Right lobe of liver (tissue), 6 donors: Measurements from ENCODE around the gene FCGBP. TPM values are rescaled to one million over a fixed set of nuclear protein-coding genes. Genes with fewer than 3 reads are reported as not detected.

ENCODE experiments used
- ATAC-seq, 4 donors: fragments of 200-7000 bp; cut with Tn5 transposase; one replicate each; pipeline ENCODE4 v1.9.1; 2020; ENCODE audit warnings: mild to moderate bottlenecking in 4 of 4, moderate library complexity in 4 of 4
- DNase-seq, 3 donors: peaks; one replicate each; pipeline ENCODE4 v3.0.0-alpha.2; 2020
- H3K27ac ChIP-seq, 3 donors: fragments of 200-600 bp; one replicate each; pipeline ENCODE4 v1.8.0; 2022
- H3K27me3 ChIP-seq, 2 donors: fragments of 200-600 bp; one replicate each; pipeline ENCODE4 v1.8.0; 2022
- H3K36me3 ChIP-seq, 4 donors: fragments of 200-600 bp; sonication (generic) in 1 of 4; one replicate each; pipeline versions ENCODE4 v1.5.1 to v1.8.0; 2017 to 2022; ENCODE audit warnings: control low read depth in 1 of 4
- H3K4me1 ChIP-seq, 4 donors: fragments of 200-600 bp; sonication (generic) in 1 of 4; one replicate each; pipeline versions ENCODE4 v1.5.1 to v1.8.0; 2017 to 2022; ENCODE audit warnings: control low read depth in 1 of 4
- H3K4me3 ChIP-seq, 3 donors: fragments of 200-600 bp; one replicate each; pipeline ENCODE4 v1.8.0; 2022
- H3K9me3 ChIP-seq, 4 donors: fragments of 200-600 bp; sonication (generic) in 1 of 4; one replicate each; pipeline versions ENCODE4 v1.5.1 to v1.8.0; 2017 to 2022; ENCODE audit warnings: control low read depth in 1 of 4
- CTCF ChIP-seq, 4 donors: fragments of 200-600 bp in 3 of 4; fragments of 450-650 bp in 1 of 4; IDR thresholded peaks; one replicate each; pipeline versions ENCODE4 v1.5.1 to v1.8.0; 2016 to 2022; ENCODE audit warnings: antibody characterized with exemption in 4 of 4, mild to moderate bottlenecking in 2 of 4
- POLR2A ChIP-seq: fragments of 450-650 bp; IDR thresholded peaks from one replicate; pipeline ENCODE4 v1.6.1; 2017; ENCODE audit warnings: antibody characterized with exemption, mild to moderate bottlenecking
- WGBS: methylation state at CpG from one replicate; pipeline ENCODE4 v1.1.6; 2018; ENCODE audit warnings: low coverage, low lambda C conversion rate; ENCODE audit not compliant: insufficient coverage; ENCODE audit errors: missing lambda C conversion rate; 5-methylcytosine and 5-hydroxymethylcytosine counted together
- intact Hi-C, 2 donors: fragments of 100-400 bp; cut with DNase I; formaldehyde crosslinking; loops; one replicate each; pipeline versions ENCODE4 v1.11.2 to v1.14.1; 2022
- total RNA-seq, 6 experiments: library from RNA; depleted of rRNA in 2 of 6; stranded (reverse); fragments of >200 nt in 2 of 6; fragmentation: NEBNext Ultra II Directional in 3 of 6; extraction: Animal tissue kit (Norgen Biotek cat#: 25700) in 3 of 6; gene quantifications; one replicate each; pipeline versions ENCODE4 v1.1.0 to v1.2.4, GENCODE V29; 2016 to 2023
- donor health status: DM: no; HTN: yes; CAD: no.
- donor health status: DM: no; HTN: no; CAD: no.
- donor health status: DM: no; HTN: no; CAD: no.
- donor health status: DM: no; HTN: yes; CAD: no.
- donor health status: DM: no; HTN: yes; CAD: no.

Gene FCGBP
- total RNA-seq, 6 experiments from 2014 or later = 3.8 to 31.6 (median 3.9) TPM

DNA sequence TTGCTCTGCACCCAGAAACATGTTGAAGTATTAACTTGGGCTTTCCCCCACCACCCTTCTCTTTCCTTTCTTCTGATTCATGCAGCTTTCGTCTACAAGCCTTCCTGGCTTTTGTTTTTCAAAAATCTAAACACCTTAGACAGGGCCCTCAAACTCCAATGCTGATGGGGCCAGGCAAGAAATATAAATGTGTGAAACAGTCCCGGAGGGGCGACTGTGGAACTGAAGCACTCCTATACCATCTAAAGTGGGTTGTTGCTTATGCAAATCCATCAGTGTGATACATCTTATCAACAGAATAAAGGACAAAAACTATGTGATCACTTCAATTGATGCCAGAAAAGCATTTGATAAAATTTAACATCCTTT lies 6.1 kb downstream of the FCGBP start:
- intact Hi-C loops = no loop called here
- TF ChIP-seq POLR2A = no peak
- TF ChIP-seq CTCF (IDR thresholded peaks at IDR 0.05) = no peak
- H3K27ac ChIP-seq = no peak overlapping the region
- no peak overlapping the region for H3K4me3 ChIP-seq
- no peak for ATAC-seq
- no peaks in the 10 kb centered on the region for H3K27me3 ChIP-seq
- 93% methylated on average over 3 of the region's 3 CpGs for WGBS
- no peaks in the 10 kb centered on the region for H3K4me1 ChIP-seq
- no peak for DNase-seq
- no peaks in the 10 kb centered on the region for H3K36me3 ChIP-seq
- no peaks in the 10 kb centered on the region for H3K9me3 ChIP-seq

DNA sequence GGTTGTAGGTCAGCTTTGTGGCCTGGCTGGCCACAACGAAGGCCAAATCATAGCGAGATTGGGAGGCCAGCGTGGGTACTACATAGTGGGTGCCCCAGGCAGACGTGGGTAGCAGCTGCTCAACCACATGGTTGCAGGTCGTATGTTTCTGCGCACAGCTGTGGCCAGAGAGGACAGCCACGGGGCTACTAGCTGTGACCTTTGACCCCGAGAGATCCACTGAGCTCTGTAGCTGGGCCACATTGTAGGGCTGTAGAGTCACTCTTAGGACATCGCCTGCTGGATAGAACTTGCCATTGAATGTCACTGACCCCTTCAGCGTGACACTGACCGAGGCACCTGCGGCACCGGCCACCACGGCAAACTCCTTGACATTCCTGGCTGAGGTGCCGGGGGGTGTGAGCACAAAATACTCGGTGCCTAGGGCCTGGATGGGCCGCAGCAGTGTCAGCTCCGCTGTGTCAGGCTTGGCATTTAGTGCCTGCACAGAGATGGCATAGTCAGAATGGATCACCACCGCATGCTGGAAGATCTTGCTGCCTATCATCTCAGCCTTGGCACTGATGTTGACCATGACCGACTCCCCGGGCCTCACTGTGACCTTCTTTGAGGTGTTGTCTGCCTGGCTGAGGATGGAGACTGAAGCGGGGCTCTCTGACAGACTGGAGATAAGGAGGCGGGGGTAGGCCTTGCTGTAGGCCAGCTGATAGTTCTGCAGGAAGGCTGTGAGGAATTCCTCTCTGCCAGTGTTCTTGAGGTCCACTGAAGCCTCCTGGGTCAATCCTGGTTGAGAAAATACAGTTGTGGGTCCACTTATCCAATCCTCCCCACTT lies 6.7 kb downstream of the FCGBP start:
- intact Hi-C loops = no loop called here
- 53% methylated on average over 3 of the region's 23 CpGs for WGBS
- Histone ChIP-seq H3K36me3 (no peaks in the 10 kb centered on the region), H3K27ac (no peak overlapping the region), H3K27me3 (no peaks in the 10 kb centered on the region), H3K9me3 (no peaks in the 10 kb centered on the region), H3K4me1 (no peaks in the 10 kb centered on the region), H3K4me3 (no peak overlapping the region)
- DNase-seq (no peak), ATAC-seq (no peak)
- no peak for TF ChIP-seq POLR2A
- no peak for TF ChIP-seq CTCF (IDR thresholded peaks at IDR 0.05)

- WGBS = no CpG with 5 or more reads among the region's 11 CpGs
- TF ChIP-seq POLR2A (no peak), CTCF (IDR thresholded peaks at IDR 0.05) (no peak)
Measured at GRCh38 chr19:39927076-39927475, 7.4 kb downstream of the FCGBP start.

GRCh38 chr19:39926170-39926760 lies 8.2 kb downstream of the FCGBP start:
- Histone ChIP-seq H3K27ac (no peak overlapping the region), H3K4me1 (no peaks in the 10 kb centered on the region), H3K4me3 (no peak overlapping the region), H3K27me3 (no peaks in the 10 kb centered on the region), H3K9me3 (no peaks in the 10 kb centered on the region), H3K36me3 (no peaks in the 10 kb centered on the region)
- 76% methylated on average over 3 of the region's 8 CpGs for WGBS
- TF ChIP-seq CTCF (IDR thresholded peaks at IDR 0.05) (no peak), POLR2A (no peak)
- intact Hi-C loops = no loop called here
- no peak for ATAC-seq
- no peak for DNase-seq

More at GRCh38 chr19:39927076-39927475, 7.4 kb downstream of the FCGBP start:
- Histone ChIP-seq H3K4me3 (no peak overlapping the region), H3K9me3 (no peaks in the 10 kb centered on the region), H3K27me3 (no peaks in the 10 kb centered on the region), H3K36me3 (no peaks in the 10 kb centered on the region), H3K4me1 (no peaks in the 10 kb centered on the region), H3K27ac (no peak overlapping the region)
- DNase-seq (no peak), ATAC-seq (peak in 1 of 4 donors; percentile 19)
- intact Hi-C loops = no loop called here
